Measurements from ENCODE around the gene TEX55.

DNA sequence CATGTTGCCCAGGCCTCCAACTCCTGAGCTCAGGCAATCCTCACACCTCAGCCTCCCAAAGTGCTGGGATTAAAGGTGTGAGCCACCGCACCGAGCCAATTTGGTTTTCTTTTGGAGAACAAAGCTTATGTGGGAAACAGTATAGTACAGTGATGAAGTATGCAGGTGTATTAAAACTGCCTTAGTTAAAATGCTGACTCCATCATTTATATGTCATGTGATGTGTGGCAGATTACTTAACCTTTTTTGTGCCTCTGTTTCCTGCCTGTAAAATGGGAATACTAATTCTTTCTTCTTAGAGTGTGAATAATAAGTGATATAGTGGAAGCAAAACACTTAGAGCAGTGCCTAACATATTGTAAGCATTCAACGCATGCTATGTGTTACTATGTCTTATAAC lies 48.0 kb upstream of the TEX55 start:
- TF ChIP-seq, protein P1, sequence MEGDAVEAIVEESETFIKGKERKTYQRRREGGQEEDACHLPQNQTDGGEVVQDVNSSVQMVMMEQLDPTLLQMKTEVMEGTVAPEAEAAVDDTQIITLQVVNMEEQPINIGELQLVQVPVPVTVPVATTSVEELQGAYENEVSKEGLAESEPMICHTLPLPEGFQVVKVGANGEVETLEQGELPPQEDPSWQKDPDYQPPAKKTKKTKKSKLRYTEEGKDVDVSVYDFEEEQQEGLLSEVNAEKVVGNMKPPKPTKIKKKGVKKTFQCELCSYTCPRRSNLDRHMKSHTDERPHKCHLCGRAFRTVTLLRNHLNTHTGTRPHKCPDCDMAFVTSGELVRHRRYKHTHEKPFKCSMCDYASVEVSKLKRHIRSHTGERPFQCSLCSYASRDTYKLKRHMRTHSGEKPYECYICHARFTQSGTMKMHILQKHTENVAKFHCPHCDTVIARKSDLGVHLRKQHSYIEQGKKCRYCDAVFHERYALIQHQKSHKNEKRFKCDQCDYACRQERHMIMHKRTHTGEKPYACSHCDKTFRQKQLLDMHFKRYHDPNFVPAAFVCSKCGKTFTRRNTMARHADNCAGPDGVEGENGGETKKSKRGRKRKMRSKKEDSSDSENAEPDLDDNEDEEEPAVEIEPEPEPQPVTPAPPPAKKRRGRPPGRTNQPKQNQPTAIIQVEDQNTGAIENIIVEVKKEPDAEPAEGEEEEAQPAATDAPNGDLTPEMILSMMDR (IDR thresholded peaks at IDR 0.05) = no peak
- no peak for TF ChIP-seq POLR2A (IDR thresholded peaks at IDR 0.05)
